Fibroblast of villous mesenchyme (primary cell): ENCODE measurements around the gene CFAP100. TPM values are rescaled to one million over a fixed set of nuclear protein-coding genes. Genes with fewer than 3 reads are reported as not detected.

Source experiments
- DNase-seq: peaks from one replicate; pipeline ENCODE4 v3.0.0-alpha.2; 2010; ENCODE audit warnings: low read depth
- H3K4me3 ChIP-seq: 2 replicates; pipeline ENCODE4 v1.5.1; 2011; ENCODE audit warnings: low read depth, mild to moderate bottlenecking, low read length
- total RNA-seq: library from RNA; depleted of rRNA; stranded (reverse); fragments of >200 nt; gene quantifications from 2 replicates; pipeline ENCODE4 v1.2.3, GENCODE V29; 2012
- TF ChIP-seq, protein P1 (sequence below): IDR thresholded peaks from 2 replicates; pipeline ENCODE4 v1.5.1; 2012; ENCODE audit warnings: low read depth, mild to moderate bottlenecking, low read length; ENCODE audit not compliant: insufficient read depth

The CFAP100 gene
- total RNA-seq, 1 donor, result not detected

DNA sequence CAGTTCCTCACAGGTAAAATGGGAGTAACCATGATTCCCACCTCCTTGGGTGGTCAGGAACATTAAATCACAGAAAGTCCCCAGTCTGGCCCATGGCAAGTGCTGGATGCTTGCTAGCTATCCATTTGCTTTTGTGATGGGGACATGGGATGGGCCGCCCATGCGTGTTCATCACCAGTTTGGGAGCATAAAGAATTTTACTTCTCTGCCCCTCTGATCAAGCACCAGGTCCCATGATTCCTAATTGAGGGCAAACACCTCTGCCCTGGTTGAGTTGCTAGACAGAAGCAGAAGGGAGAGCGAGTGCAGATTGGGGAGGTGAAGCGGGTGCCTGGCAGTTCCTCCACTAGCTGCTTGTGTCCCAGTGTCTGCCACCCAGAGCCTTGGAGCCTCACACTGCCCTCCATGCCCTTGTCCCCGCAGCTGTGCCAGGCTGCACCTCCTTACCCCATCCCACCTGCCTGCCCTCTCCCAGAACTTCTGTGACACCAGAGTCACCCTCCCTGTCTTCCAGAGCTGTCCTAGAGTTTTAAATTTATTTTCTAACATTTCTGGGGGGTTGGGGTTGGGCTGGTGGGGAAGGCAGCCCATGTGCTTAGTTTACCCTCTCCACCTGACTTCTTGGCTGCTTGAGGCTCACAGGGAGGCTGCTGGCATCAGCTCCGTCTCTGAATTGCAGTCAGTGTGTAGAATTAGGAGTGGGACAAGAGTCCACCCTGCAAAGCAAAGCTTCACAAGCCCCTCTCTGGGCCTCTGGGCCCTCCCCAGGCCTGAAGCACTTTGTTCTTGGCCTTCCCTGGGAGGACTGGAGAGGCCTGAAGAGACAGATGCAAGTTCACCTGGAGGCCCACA, 18.4 kb downstream of the CFAP100 start:
- no peak overlapping the region for H3K4me3 ChIP-seq
- no peak for DNase-seq
- TF ChIP-seq, protein P1, sequence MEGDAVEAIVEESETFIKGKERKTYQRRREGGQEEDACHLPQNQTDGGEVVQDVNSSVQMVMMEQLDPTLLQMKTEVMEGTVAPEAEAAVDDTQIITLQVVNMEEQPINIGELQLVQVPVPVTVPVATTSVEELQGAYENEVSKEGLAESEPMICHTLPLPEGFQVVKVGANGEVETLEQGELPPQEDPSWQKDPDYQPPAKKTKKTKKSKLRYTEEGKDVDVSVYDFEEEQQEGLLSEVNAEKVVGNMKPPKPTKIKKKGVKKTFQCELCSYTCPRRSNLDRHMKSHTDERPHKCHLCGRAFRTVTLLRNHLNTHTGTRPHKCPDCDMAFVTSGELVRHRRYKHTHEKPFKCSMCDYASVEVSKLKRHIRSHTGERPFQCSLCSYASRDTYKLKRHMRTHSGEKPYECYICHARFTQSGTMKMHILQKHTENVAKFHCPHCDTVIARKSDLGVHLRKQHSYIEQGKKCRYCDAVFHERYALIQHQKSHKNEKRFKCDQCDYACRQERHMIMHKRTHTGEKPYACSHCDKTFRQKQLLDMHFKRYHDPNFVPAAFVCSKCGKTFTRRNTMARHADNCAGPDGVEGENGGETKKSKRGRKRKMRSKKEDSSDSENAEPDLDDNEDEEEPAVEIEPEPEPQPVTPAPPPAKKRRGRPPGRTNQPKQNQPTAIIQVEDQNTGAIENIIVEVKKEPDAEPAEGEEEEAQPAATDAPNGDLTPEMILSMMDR, result no peak

DNA sequence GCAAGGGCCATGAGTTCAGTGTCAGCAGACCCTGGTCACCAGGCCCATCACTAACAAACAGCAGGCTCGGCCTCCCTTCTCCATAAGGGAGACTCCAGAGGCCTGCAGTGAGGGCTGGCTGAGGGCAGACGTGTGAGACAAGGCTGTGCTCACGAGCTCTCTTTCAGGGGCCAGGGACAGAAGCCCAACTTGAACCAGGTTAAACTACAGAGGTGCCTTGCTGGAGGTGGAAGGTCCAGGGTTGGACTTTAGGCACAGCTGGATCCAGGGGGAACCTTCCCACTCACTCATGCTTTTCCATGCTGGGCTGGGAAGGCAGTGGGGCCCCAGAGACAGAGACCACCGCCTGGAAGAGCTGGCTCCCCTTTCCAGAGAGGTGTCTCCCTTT, 19.0 kb downstream of the CFAP100 start:
- no peak for DNase-seq
- TF ChIP-seq, protein P1, result no peak
- no peak overlapping the region for H3K4me3 ChIP-seq

DNA sequence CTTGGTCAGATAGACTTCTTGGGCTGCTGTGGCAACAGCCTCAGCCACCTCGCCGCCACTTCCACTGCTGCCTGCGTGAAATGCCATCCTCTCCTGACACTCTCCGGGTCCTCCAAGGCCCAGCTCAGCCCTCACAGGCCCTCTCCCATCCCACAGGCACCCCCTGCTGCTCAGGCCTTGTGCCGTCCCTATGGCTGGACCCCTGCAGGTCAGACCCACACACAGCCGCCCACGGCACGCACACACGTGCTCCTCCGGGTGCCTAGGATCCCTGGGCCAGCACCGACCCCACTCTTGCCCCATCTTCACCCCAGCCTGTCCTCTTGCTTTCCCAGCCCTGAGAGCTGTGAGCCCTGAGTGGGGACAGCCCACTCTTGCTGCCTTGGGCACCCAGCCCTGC, 19.7 kb downstream of the CFAP100 start:
- no peak for DNase-seq
- TF ChIP-seq, protein P1, result no peak

DNA sequence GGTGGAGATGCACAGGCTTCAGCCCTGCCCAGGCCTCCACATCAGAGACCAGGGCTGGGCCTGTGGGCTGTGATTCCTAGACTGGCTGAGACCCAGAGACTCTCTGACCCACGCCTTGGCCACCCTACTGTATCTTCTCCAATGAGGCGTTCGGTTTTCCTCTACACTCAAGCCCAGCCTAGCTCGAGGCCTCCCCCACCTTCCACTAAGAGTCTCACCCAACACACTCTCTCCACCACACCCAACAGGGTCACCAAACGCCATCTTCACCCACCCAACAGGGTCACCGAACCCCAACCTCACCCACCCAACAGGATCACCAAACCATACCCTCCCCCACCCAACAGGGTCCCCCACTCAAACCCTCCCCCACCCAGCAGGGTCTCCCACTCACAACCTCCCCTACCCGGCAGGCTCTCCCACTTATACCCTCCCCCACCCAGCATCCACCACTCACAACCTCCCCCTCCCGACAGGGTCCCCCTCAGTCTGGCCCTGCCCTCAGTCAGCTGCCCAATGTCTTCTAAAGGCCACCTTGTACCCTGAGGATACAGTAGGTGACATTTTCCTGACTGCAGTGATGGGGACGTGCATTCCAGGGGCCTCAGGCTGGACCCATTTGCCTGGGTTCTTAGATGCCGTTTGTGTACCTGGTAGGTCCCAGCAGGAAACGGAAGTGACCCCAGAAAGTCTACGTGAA, 20.4 kb downstream of the CFAP100 start:
- no peak overlapping the region for H3K4me3 ChIP-seq
- TF ChIP-seq, protein P1, result no peak
- no peak for DNase-seq

More for the DNA sequence above, 19.7 kb downstream of the CFAP100 start:
- H3K4me3 ChIP-seq, result no peak overlapping the region

DNA sequence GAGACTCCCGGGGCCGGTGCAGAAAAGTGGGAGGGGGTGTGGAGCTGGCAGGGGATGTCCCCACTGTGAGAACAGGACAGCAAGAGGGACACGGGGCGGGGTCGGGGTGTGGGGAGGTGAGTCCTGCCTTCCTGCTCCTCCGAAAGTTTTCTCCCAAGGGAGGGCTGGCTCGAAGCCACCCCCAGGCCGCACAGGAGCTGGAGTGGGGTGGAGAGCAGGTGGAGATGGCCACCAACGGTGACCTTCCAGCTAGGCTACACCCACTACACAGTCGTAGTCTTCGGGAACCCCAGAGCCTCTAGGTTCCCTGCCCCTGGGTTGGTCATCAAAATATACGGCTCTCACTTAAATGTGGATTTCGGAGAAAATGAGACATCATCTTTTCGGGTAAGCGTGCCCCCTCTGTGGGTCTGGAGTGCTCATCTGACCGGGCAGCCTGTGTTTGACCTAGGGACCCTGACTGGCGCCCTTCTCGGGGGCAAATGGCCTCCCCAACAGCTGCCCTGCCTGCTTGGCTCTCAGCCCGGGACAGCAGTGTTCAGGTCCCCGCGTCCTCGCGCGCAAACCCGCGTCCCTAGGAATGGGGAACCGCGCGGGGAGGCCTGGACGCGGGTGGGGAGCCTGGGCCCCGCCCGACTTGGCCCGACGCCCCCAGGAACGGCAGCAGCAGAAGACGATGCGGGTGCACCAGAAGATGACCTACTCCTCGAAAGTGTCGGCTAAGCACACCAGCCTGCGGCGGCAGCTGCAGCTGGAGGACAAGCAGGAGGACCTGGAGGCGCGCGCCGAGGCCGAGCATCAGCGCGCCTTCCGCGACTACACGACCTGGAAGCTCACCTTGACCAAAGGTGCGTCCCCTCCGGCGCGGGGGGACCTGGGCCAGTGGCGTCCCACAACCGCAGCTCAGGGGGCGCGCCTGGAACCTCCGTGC, 21.2 kb downstream of the CFAP100 start:
- TF ChIP-seq, protein P1, result no peak
- DNase-seq, result no peak
- no peak overlapping the region for H3K4me3 ChIP-seq

DNA sequence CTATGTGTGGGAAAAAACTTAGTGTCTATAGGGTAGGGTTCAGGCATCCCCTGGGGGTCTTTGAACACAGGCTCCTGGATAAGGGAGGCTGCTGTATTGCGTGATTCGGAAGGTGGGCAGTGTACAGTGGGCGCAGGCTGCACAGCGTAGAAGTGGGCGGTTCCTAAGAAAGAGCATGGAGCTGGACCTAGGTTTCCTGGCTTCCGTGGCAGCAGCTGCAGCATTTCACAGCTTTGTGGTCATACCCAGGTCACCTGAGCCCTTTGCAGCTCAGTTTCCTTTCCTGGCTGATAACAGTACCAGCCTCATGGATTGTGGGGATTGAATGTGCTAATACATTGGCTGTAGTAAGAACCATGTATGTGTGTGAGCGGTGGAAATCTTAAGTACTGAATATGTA, 22.2 kb downstream of the CFAP100 start:
- no peak overlapping the region for H3K4me3 ChIP-seq
- DNase-seq, result no peak
- TF ChIP-seq, protein P1, result no peak
